ENCODE results near the gene GPBAR1. TPM values are rescaled to one million over a fixed set of nuclear protein-coding genes. Genes with fewer than 3 reads are reported as not detected.

Gene GPBAR1
- total RNA-seq, 4 donors from 2014 or later, result 10.9 to 28.1 (median 16.8) TPM

DNA sequence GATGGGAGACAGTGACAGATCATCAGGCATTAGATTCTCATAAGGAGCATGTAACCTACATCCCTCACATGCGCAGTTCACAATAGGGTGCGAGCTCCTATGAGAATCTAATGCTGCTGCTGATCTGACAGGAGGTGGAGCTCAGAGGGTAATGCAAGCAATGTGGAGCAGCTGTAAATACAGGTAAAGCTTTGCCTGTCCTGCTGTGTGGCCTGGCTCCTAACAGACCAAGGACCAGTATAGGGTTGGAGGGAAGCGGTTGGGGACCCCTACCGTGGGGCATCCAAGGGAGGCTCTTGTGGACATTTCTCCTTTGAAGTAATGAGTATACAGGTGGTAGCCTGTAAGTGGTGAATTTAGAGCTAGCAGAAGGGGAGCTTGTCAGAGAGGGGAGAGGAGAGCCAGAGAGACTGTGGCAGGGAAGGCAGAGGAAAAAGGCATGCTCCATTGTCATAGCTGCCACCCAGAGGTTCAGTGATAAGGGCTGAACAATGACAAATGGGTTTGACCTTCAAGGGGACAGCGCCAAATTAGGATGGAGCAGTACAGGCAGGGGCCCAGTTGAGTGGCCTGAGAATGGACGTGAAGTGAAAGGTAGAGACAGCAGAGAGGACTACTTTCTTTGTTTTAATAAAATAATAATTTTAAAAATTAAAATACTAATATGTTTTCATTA is 46.7 kb downstream of the GPBAR1 start:
- TF ChIP-seq, protein P1, sequence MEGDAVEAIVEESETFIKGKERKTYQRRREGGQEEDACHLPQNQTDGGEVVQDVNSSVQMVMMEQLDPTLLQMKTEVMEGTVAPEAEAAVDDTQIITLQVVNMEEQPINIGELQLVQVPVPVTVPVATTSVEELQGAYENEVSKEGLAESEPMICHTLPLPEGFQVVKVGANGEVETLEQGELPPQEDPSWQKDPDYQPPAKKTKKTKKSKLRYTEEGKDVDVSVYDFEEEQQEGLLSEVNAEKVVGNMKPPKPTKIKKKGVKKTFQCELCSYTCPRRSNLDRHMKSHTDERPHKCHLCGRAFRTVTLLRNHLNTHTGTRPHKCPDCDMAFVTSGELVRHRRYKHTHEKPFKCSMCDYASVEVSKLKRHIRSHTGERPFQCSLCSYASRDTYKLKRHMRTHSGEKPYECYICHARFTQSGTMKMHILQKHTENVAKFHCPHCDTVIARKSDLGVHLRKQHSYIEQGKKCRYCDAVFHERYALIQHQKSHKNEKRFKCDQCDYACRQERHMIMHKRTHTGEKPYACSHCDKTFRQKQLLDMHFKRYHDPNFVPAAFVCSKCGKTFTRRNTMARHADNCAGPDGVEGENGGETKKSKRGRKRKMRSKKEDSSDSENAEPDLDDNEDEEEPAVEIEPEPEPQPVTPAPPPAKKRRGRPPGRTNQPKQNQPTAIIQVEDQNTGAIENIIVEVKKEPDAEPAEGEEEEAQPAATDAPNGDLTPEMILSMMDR (IDR thresholded peaks at IDR 0.05; ENCODE audit: low read depth), result no peak

DNA sequence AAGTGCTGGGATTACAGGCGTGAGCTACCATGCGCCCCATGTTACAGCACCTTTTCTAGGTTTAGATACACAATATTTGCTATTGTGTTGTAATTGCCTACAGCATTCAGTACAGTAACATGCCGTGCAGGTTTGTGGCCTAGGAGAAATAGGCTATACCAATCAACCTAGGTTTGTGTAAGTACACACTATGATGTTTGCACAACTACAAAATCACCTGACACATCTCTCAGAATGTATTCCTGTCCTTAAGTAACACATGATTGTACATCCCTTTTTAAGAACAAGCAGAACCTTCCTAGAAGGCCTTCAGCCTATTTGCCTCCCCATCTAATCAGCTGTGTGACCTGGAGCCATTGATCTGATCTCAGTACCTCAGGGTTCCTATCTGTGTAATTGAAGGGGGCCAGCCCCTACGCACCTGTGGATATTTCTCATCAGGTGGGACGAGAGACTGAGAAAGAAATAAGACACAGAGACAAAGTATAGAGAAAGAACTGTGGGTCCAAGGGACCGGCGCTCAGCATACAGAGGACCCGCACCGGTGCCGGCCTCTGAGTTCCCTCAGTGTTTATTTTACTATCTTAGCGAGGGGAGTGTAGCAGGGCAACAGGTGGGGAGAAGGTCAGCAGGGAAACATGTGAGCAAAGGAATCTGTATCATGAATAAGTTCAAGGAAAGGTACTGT is 50.2 kb downstream of the GPBAR1 start:
- TF ChIP-seq, protein P1 (IDR thresholded peaks at IDR 0.05; ENCODE audit: low read depth), result no peak

GRCh38 chr2:218312267-218312756 is 51.5 kb downstream of the GPBAR1 start:
- TF ChIP-seq, protein P1 (IDR thresholded peaks at IDR 0.05; ENCODE audit: low read depth), result no peak

DNA sequence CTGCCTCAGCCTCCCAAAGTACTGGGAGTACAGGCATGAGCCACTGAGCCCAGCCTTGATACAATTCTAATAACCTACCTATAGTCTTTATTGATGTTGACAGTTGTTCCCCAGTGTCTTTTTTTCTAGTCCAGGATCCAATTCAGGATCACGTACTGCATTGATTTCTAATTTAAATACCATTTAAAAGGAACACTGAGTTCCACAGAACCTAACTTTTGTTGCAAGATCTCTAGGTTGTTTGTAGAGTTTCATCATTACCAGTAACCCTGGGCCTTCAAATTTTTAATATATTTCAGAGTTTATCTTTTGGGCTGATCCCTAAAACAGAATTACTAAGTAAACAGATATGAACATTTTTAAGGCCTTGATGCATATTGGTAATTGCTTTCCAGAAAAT is 52.5 kb downstream of the GPBAR1 start:
- TF ChIP-seq, protein P1 (IDR thresholded peaks at IDR 0.05; ENCODE audit: low read depth), result no peak

Other genes starting within 250 kb of the GPBAR1 start
- 1 to 10 TPM in 1 of 4 donors, under 1 TPM in 1, not detected in 2; 0.85 to 2.4 TPM for gene RUFY4, start 191.8 kb upstream of the GPBAR1 start, total RNA-seq
- gene CXCR2, start 135.0 kb upstream of the GPBAR1 start, total RNA-seq, result 1 to 10 TPM in 2 of 4 donors, under 1 TPM in 1, not detected in 1; 0.34 to 3.0 (median 1.6) TPM
- 1 to 10 TPM in 1 of 4 donors, not detected in 3; 2.3 TPM for gene CXCR1, start 94.1 kb upstream of the GPBAR1 start, total RNA-seq
- gene ARPC2, start 43.8 kb upstream of the GPBAR1 start, total RNA-seq, result 100 to 1,000 TPM; 273 to 501 (median 341) TPM
- gene AAMP, start 9.1 kb downstream of the GPBAR1 start, total RNA-seq, result 100 to 1,000 TPM in 3 of 4 donors, 10 to 100 TPM in 1; 94.9 to 186 (median 123) TPM
- 10 to 100 TPM; 26.1 to 50.4 (median 46.7) TPM for gene PNKD, start 9.5 kb downstream of the GPBAR1 start, total RNA-seq
- 100 to 1,000 TPM; 246 to 398 (median 281) TPM for gene TMBIM1, start 31.5 kb downstream of the GPBAR1 start, total RNA-seq
- gene CATIP, start 95.8 kb downstream of the GPBAR1 start, total RNA-seq, result not detected
- gene SLC11A1, start 121.3 kb downstream of the GPBAR1 start, total RNA-seq, result 100 to 1,000 TPM in 1 of 4 donors, 10 to 100 TPM in 3; 50.5 to 103 (median 65.4) TPM
- 100 to 1,000 TPM in 2 of 4 donors, 10 to 100 TPM in 2; 74.7 to 163 (median 96.3) TPM for gene CTDSP1, start 138.9 kb downstream of the GPBAR1 start, total RNA-seq
- gene VIL1, start 158.1 kb downstream of the GPBAR1 start, total RNA-seq, result not detected